ENCODE measurements around the gene C21orf91. TPM values are rescaled to one million over a fixed set of nuclear protein-coding genes. Genes with fewer than 3 reads are reported as not detected.
A peak's percentile ranks its signal among the peaks of the same experiment; 100 is the strongest.

The C21orf91 gene
- total RNA-seq, 6 donors from 2014 or later: 2.2 to 18.3 (median 15.4) TPM

DNA sequence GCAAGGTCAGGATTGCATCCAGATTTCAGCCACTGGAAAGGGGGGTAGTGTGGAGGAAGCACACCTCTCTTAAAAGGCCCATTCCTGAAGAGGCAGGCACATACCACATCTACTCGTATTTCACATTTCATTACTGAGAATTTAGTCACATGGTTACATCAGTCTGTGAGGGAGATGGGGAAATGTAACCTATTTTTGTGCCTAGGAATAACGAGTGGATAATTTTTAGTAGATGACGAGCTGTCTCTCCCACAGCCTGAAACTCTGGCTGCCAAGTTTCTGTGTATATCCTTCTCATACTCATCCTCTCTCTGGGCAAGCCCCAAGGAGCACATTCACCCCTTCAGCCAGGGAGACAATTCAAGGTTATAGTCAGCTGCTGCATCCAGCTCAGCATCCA lies 10.3 kb upstream of the C21orf91 start:
- WGBS, 2 donors: 66 to 81% methylated on average over 3 of the region's 3 CpGs
- no peaks in the 10 kb centered on the region for H3K9me3 ChIP-seq
- H3K4me1 ChIP-seq: no peaks in the 10 kb centered on the region
- no peaks in the 10 kb centered on the region for H3K36me3 ChIP-seq
- H3K4me3 ChIP-seq: no peak overlapping the region
- ATAC-seq (ENCODE audit: low FRiP score in 2 of 2) (no peak), DNase-seq (no peak)
- TF ChIP-seq, protein P1, sequence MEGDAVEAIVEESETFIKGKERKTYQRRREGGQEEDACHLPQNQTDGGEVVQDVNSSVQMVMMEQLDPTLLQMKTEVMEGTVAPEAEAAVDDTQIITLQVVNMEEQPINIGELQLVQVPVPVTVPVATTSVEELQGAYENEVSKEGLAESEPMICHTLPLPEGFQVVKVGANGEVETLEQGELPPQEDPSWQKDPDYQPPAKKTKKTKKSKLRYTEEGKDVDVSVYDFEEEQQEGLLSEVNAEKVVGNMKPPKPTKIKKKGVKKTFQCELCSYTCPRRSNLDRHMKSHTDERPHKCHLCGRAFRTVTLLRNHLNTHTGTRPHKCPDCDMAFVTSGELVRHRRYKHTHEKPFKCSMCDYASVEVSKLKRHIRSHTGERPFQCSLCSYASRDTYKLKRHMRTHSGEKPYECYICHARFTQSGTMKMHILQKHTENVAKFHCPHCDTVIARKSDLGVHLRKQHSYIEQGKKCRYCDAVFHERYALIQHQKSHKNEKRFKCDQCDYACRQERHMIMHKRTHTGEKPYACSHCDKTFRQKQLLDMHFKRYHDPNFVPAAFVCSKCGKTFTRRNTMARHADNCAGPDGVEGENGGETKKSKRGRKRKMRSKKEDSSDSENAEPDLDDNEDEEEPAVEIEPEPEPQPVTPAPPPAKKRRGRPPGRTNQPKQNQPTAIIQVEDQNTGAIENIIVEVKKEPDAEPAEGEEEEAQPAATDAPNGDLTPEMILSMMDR (IDR thresholded peaks at IDR 0.05): no peak
- TF ChIP-seq POLR2A (IDR thresholded peaks at IDR 0.05) (no peak), POLR2AphosphoS5 (IDR thresholded peaks at IDR 0.05) (no peak), EP300 (IDR thresholded peaks at IDR 0.05) (no peak)
- no peaks in the 10 kb centered on the region for H3K27me3 ChIP-seq
- H3K27ac ChIP-seq: no peak overlapping the region

DNA sequence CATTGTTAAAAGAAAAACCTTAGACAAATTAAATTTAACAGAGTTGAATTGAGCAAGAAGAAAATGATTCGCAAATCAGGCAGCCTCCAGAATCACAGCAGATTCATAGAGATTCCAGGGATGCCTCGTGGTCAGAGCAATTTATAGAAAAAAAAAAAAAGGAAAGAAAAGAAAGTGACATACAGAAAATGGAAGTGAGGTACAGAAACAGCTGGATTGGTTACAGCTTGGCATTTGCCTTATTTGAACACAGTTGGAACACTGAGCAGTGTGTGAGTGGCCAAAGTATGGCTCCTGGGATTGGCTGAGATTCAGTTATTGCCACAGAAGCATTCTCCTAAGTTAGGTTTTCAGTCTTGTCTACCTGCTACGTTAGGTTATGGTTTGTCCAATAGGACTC lies 9.1 kb upstream of the C21orf91 start:
- H3K27me3 ChIP-seq: no peaks in the 10 kb centered on the region
- H3K4me1 ChIP-seq: no peaks in the 10 kb centered on the region
- no peaks in the 10 kb centered on the region for H3K9me3 ChIP-seq
- WGBS, 2 donors: 75 to 76% methylated on average over 3 of the region's 3 CpGs
- no peak overlapping the region for H3K4me3 ChIP-seq
- DNase-seq: no peak
- ATAC-seq (ENCODE audit: low FRiP score in 2 of 2): no peak
- H3K27ac ChIP-seq: no peak overlapping the region
- no peak for TF ChIP-seq POLR2AphosphoS5 (IDR thresholded peaks at IDR 0.05)
- no peak for TF ChIP-seq EP300 (IDR thresholded peaks at IDR 0.05)
- no peak for TF ChIP-seq POLR2A (IDR thresholded peaks at IDR 0.05)
- TF ChIP-seq, protein P1 (IDR thresholded peaks at IDR 0.05): no peak
- no peaks in the 10 kb centered on the region for H3K36me3 ChIP-seq

DNA sequence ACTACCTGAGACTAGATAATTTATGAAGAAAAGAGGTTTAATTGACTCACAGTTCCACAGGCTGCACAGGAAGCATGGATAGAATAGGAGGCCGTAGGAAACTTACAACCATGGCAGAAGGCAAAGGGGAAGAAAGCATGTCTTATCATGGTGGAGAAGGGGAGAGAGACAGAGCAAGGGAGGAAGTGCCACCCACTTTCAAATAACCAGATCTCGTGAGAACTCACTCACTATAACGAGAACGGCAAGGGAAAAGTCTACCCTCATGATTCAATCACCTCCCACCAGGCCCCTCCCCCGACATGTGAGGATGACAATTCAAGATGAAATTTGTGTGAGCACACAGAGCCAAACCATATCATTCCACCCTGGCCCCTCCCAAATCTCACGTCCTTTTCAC lies 4.7 kb upstream of the C21orf91 start:
- Histone ChIP-seq H3K27ac (no peak overlapping the region), H3K9me3 (no peaks in the 10 kb centered on the region), H3K36me3 (no peaks in the 10 kb centered on the region), H3K4me3 (no peak overlapping the region), H3K4me1 (peaks cover 0 to 6% (median 2%) of the 10 kb centered on the region in 4 donors), H3K27me3 (no peaks in the 10 kb centered on the region)
- no peak for DNase-seq
- TF ChIP-seq, protein P1 (IDR thresholded peaks at IDR 0.05): no peak
- TF ChIP-seq POLR2AphosphoS5 (IDR thresholded peaks at IDR 0.05) (no peak), EP300 (IDR thresholded peaks at IDR 0.05) (no peak), POLR2A (IDR thresholded peaks at IDR 0.05) (no peak)
- 70 to 77% methylated on average over 6 of the region's 6 CpGs for WGBS, 2 donors
- ATAC-seq (ENCODE audit: low FRiP score in 2 of 2): no peak

DNA sequence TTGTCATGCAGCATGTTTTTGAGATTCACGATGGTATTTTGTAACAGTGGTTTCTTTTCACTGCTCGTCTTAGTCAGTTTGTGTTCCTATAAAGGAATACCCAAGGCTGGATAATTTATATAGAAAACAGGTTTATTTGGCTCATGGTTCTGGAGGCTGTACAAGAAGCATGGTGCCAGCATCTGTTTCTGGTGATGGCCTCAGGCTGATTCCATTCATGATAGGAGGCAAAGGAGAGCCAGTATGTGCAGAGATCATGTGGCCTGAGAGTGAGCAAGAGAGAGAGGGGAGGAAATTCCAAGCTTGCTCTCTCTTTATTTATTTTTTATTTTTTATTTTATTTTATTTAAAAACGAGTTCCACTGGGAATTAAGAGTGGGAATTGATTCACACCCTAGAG lies 2.0 kb upstream of the C21orf91 start:
- TF ChIP-seq POLR2AphosphoS5 (IDR thresholded peaks at IDR 0.05): no peak
- TF ChIP-seq, protein P1 (IDR thresholded peaks at IDR 0.05): no peak
- no peak for TF ChIP-seq POLR2A (IDR thresholded peaks at IDR 0.05)
- no peak for TF ChIP-seq EP300 (IDR thresholded peaks at IDR 0.05)
- WGBS, 2 donors: 92% methylated on average over 3 of the region's 3 CpGs
- Histone ChIP-seq H3K27ac (no peak overlapping the region), H3K4me1 (peaks cover 3 to 15% (median 9%) of the 10 kb centered on the region in 4 donors), H3K27me3 (no peaks in the 10 kb centered on the region), H3K9me3 (no peaks in the 10 kb centered on the region), H3K36me3 (peaks cover 0 to 3% (median 0%) of the 10 kb centered on the region in 4 donors), H3K4me3 (no peak overlapping the region)
- DNase-seq (no peak), ATAC-seq (ENCODE audit: low FRiP score in 2 of 2) (no peak)

DNA sequence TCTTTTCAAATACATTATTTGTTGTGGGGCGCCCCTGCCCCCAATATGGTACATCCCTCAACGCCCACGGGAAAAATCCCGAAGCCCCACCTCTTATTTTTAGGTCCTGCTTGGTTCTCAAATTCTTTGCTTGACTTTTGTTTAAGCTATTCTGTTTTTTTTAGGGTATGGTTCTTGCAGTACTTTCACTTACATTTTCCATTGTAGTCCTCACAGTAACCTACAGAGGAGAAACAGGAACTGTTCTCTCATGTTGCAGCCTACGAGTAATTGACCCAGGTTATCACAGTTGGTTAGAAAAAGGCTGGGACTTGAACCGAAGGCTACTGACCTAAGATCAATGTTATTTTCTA lies 697 bp upstream of the C21orf91 start:
- no peak for TF ChIP-seq POLR2A (IDR thresholded peaks at IDR 0.05)
- TF ChIP-seq EP300 (IDR thresholded peaks at IDR 0.05): no peak
- TF ChIP-seq POLR2AphosphoS5 (IDR thresholded peaks at IDR 0.05): no peak
- TF ChIP-seq, protein P1 (IDR thresholded peaks at IDR 0.05): peak in 1 of 6 experiments; percentile 19
- ATAC-seq (ENCODE audit: low FRiP score in 2 of 2) (peak; percentile 71 to 80), DNase-seq (no peak)
- peaks cover 3 to 15% (median 9%) of the 10 kb centered on the region in 4 donors for H3K4me1 ChIP-seq
- 0 to 3% methylated on average over 6 of the region's 6 CpGs for WGBS, 2 donors
- peaks cover 0 to 13% (median 0%) of the 10 kb centered on the region in 4 donors for H3K36me3 ChIP-seq
- H3K27me3 ChIP-seq: no peaks in the 10 kb centered on the region
- H3K9me3 ChIP-seq: no peaks in the 10 kb centered on the region
- H3K4me3 ChIP-seq: peak overlapping the region; percentile 75 to 93 (median 86)
- peak overlapping the region; percentile 89 to 98 (median 94) for H3K27ac ChIP-seq

Measured in upper lobe of left lung (tissue), 6 donors.